Uterus (tissue), 4 donors: ENCODE measurements around the gene ZNF853. TPM values are rescaled to one million over a fixed set of nuclear protein-coding genes. Genes with fewer than 3 reads are reported as not detected.

ENCODE experiments used
- DNase-seq, 2 donors: peaks; one replicate each; pipeline ENCODE4 v3.0.0-alpha.2; 2019 to 2020
- H3K27ac ChIP-seq, 2 donors: fragments of 200-600 bp; sonication (generic); 1 replicate in 1 of 2; 2 replicates in 1 of 2; pipeline ENCODE4 v1.5.1; 2016 to 2018
- H3K27me3 ChIP-seq, 2 donors: fragments of 200-600 bp; sonication (generic); one replicate each; pipeline ENCODE4 v1.5.1; 2018 to 2019; ENCODE audit warnings: control low read depth in 1 of 2
- H3K36me3 ChIP-seq, 2 donors: fragments of 200-600 bp; sonication (generic); one replicate each; pipeline ENCODE4 v1.5.1; 2019; ENCODE audit warnings: control low read depth in 1 of 2
- H3K4me1 ChIP-seq, 2 donors: fragments of 200-600 bp; sonication (generic); one replicate each; pipeline ENCODE4 v1.5.1; 2018 to 2019; ENCODE audit warnings: control low read depth in 1 of 2
- H3K4me3 ChIP-seq, 2 donors: fragments of 200-600 bp; sonication (generic); 1 replicate in 1 of 2; 2 replicates in 1 of 2; pipeline ENCODE4 v1.5.1; 2018 to 2019; ENCODE audit warnings: mild to moderate bottlenecking in 1 of 2
- H3K9me3 ChIP-seq, 2 donors: fragments of 200-600 bp; sonication (generic); one replicate each; pipeline ENCODE4 v1.5.1; 2019; ENCODE audit warnings: control low read depth in 1 of 2
- CTCF ChIP-seq, 4 experiments: fragments of 200-600 bp in 2 of 4; fragments of 450-650 bp in 2 of 4; sonication (generic) in 2 of 4; IDR thresholded peaks; one replicate each; pipeline ENCODE4 v1.5.1; 2016 to 2019; ENCODE audit warnings: antibody characterized with exemption in 4 of 4, mild to moderate bottlenecking in 2 of 4, moderate library complexity in 1 of 4
- POLR2A ChIP-seq, 2 donors: fragments of 450-650 bp; IDR thresholded peaks; one replicate each; pipeline ENCODE4 v1.6.1; 2016; ENCODE audit warnings: antibody characterized with exemption in 2 of 2, mild to moderate bottlenecking in 1 of 2, moderate library complexity in 1 of 2
- intact Hi-C: fragments of 100-400 bp; cut with DNase I; formaldehyde crosslinking; loops from one replicate; pipeline ENCODE4 v1.15.1; 2023; ENCODE audit warnings: low total_unique reads
- total RNA-seq, 4 donors: library from RNA; depleted of rRNA in 3 of 4; stranded (reverse); fragments of >200 nt in 3 of 4; gene quantifications; one replicate each; pipeline versions ENCODE4 v1.1.0 to v1.2.4, GENCODE V29; 2014 to 2023
- donor health status: DM: yes; HTN: yes; CAD: no.

ZNF853 gene
- total RNA-seq, 4 donors from 2014 or later = 0.88 to 20.7 (median 11.8) TPM

- no peak overlapping the region for H3K4me3 ChIP-seq
Measured at GRCh38 chr7:6640246-6640721, 24.9 kb downstream of the ZNF853 start.

GRCh38 chr7:6641305-6642035 lies 26.1 kb downstream of the ZNF853 start:
- no peak for DNase-seq
- H3K27ac ChIP-seq = no peak overlapping the region
- H3K9me3 ChIP-seq = no peaks in the 10 kb centered on the region
- intact Hi-C loops = no loop called here
- no peak for TF ChIP-seq POLR2A (IDR thresholded peaks at IDR 0.05)
- no peak for TF ChIP-seq CTCF (IDR thresholded peaks at IDR 0.05)
- H3K4me3 ChIP-seq = no peak overlapping the region
- H3K36me3 ChIP-seq = no peaks in the 10 kb centered on the region
- peaks cover 0 to 14% of the 10 kb centered on the region in 2 donors for H3K4me1 ChIP-seq
- H3K27me3 ChIP-seq = no peaks in the 10 kb centered on the region

More at GRCh38 chr7:6640246-6640721, 24.9 kb downstream of the ZNF853 start:
- no peak overlapping the region for H3K27ac ChIP-seq
- intact Hi-C loops = no loop called here
- no peaks in the 10 kb centered on the region for H3K9me3 ChIP-seq
- H3K27me3 ChIP-seq = no peaks in the 10 kb centered on the region
- DNase-seq = peak; percentile 61 to 68
- TF ChIP-seq POLR2A (IDR thresholded peaks at IDR 0.05) (no peak), CTCF (IDR thresholded peaks at IDR 0.05) (no peak)
- no peaks in the 10 kb centered on the region for H3K36me3 ChIP-seq
- H3K4me1 ChIP-seq = peaks cover 0 to 14% of the 10 kb centered on the region in 2 donors

- H3K4me3 ChIP-seq = no peak overlapping the region
- peaks cover 0 to 14% of the 10 kb centered on the region in 2 donors for H3K4me1 ChIP-seq
- no peak for DNase-seq
- H3K36me3 ChIP-seq = no peaks in the 10 kb centered on the region
- H3K9me3 ChIP-seq = no peaks in the 10 kb centered on the region
- no peaks in the 10 kb centered on the region for H3K27me3 ChIP-seq
- intact Hi-C loops = no loop called here
- H3K27ac ChIP-seq = no peak overlapping the region
- TF ChIP-seq CTCF (IDR thresholded peaks at IDR 0.05) (no peak), POLR2A (IDR thresholded peaks at IDR 0.05) (no peak)
Measured at GRCh38 chr7:6642239-6642839, 26.9 kb downstream of the ZNF853 start.

- intact Hi-C loops = no loop called here
- TF ChIP-seq POLR2A (IDR thresholded peaks at IDR 0.05) = no peak
- no peak for TF ChIP-seq CTCF (IDR thresholded peaks at IDR 0.05)
- H3K27me3 ChIP-seq = no peaks in the 10 kb centered on the region
- no peak overlapping the region for H3K4me3 ChIP-seq
- no peaks in the 10 kb centered on the region for H3K36me3 ChIP-seq
- H3K9me3 ChIP-seq = no peaks in the 10 kb centered on the region
- H3K27ac ChIP-seq = no peak overlapping the region
- peaks cover 0 to 9% of the 10 kb centered on the region in 2 donors for H3K4me1 ChIP-seq
- no peak for DNase-seq
Measured at GRCh38 chr7:6642861-6643640, 27.6 kb downstream of the ZNF853 start.
